ACC112 (cell line): ENCODE data around the gene DYNLRB1.
"Not testable (repeated sequence)": the region's sequence is repeated elsewhere in the genome, so short reads cannot be mapped to it uniquely, and the experiment has no call there.

ENCODE experiments used
- H2AFZ ChIP-seq: fragments of 200-600 bp; sonication (generic); one replicate; pipeline ENCODE4 v1.6.0; 2017; ENCODE audit warnings: antibody characterized with exemption, low read length; ENCODE audit not compliant: unreplicated experiment
- H3K27ac ChIP-seq: fragments of 200-600 bp; sonication (generic); 2 replicates; pipeline ENCODE4 v1.5.1; 2014; ENCODE audit warnings: low read depth, mild to moderate bottlenecking, antibody characterized with exemption, low read length, moderate library complexity
- H3K27me3 ChIP-seq: fragments of 200-600 bp; sonication (generic); 2 replicates; pipeline ENCODE4 v1.6.1; 2014; ENCODE audit warnings: mild to moderate bottlenecking, antibody characterized with exemption, low read length, moderate library complexity, mixed read lengths; ENCODE audit not compliant: insufficient read depth
- H3K36me3 ChIP-seq: fragments of 200-600 bp; sonication (generic); 2 replicates; pipeline ENCODE4 v1.6.1; 2016; ENCODE audit warnings: mild to moderate bottlenecking, antibody characterized with exemption, low read length, moderate library complexity, mixed read lengths; ENCODE audit not compliant: insufficient read depth
- H3K4me1 ChIP-seq: fragments of 200-600 bp; sonication (generic); one replicate; pipeline ENCODE4 v1.6.1; 2016; ENCODE audit warnings: low read length, mixed read lengths; ENCODE audit not compliant: insufficient read depth, unreplicated experiment, control insufficient read depth
- H3K4me3 ChIP-seq: fragments of 200-600 bp; sonication (generic); 2 replicates; pipeline ENCODE4 v1.5.1; 2014; ENCODE audit warnings: mild to moderate bottlenecking, low read depth, low read length
- H3K79me2 ChIP-seq: fragments of 200-600 bp; sonication (generic); one replicate; pipeline ENCODE4 v1.6.0; 2016; ENCODE audit warnings: low read length; ENCODE audit not compliant: control insufficient read depth, unreplicated experiment, insufficient read depth

DYNLRB1 gene

DNA sequence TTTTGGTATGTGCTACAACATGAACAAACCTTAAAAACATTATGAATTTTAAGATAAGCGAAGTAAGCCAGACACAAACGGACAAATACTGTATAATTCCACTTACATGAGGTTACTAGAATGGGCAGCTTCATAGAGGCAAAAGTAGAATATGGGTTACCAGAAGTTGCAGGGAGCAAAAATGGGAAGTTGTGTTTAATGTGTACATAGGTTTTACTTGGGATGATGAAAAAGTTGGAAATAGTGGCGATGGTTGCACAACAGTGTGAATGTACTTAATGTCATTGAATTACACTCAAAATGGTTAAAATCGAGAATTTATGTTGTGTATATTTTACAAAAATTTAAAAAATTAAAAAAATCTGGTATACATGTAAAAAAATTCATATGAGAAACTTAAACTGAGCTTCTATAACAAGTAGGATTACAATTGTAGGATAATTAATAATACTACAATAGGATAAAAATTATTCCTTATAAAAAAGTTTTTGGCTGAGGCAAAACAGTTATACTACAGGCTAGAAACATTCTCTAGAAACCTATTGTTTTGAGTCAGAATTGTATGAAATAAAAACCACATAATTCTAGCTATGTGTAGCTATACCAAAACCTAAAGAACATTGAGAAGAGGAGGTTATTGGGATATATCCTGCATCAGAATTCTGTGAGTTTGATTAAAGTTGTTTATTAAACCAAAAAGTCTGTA is 24.8 kb upstream of the DYNLRB1 start:
- peaks cover 46% of the 10 kb centered on the region for H3K36me3 ChIP-seq
- H3K79me2 ChIP-seq = peaks cover 3% of the 10 kb centered on the region
- no peaks in the 10 kb centered on the region for H3K4me1 ChIP-seq
- no peak overlapping the region for H3K27ac ChIP-seq
- no peak overlapping the region for H2AFZ ChIP-seq
- H3K4me3 ChIP-seq = no peak overlapping the region
- H3K27me3 ChIP-seq = no peaks in the 10 kb centered on the region

DNA sequence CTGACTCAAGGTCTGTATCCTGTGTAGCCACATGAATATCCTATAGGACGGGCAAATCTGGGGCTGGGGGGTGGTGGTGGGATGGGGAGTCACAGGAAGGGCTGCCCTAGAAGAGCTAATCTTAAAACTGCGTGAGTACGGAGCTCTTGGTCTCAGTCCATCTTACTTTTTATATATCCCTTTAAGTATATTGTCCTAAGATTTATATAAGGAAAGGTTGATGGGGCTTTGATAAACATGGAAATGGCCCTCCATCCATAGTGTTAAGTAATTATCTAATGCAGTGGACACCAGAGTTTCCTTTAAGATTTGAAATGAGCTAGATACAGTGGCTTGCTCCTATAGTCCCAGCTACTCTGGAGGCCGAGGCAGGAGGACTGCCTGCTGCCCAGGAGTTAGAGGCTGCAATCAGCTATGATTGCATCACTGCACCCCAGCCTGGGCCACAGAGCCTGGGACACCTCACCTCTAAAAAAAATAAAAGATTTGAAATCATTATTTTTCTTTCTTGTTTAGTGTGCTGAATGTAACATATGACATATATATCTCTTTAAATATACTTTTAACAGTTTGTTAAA is 24.2 kb upstream of the DYNLRB1 start:
- Histone ChIP-seq H2AFZ (no peak overlapping the region), H3K36me3 (peaks cover 46% of the 10 kb centered on the region), H3K4me1 (no peaks in the 10 kb centered on the region), H3K27ac (no peak overlapping the region), H3K79me2 (peaks cover 3% of the 10 kb centered on the region), H3K4me3 (no peak overlapping the region), H3K27me3 (no peaks in the 10 kb centered on the region)

DNA sequence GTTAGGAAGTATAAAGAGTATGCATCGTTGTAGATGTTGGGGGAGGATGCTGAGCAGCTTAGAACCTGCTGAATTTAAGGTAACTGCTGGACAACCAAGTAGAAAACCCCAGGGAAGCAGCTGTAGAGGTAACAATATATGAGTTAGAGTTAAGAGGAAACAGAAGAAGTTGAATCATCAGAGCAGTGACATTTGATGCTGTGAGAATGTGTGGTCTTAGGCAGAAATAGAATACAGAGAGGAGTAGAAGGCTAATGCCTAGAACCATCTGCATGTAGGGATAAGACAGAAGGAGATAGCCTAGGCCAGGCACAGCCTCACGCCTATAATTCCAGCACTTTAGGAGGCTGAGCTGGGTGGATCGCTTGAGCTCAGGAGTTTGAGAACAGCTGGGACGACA is 22.6 kb upstream of the DYNLRB1 start:
- no peaks in the 10 kb centered on the region for H3K4me1 ChIP-seq
- H3K36me3 ChIP-seq = peaks cover 54% of the 10 kb centered on the region
- H3K79me2 ChIP-seq = peaks cover 13% of the 10 kb centered on the region
- H2AFZ ChIP-seq = no peak overlapping the region
- no peaks in the 10 kb centered on the region for H3K27me3 ChIP-seq
- no peak overlapping the region for H3K27ac ChIP-seq
- H3K4me3 ChIP-seq = no peak overlapping the region

DNA sequence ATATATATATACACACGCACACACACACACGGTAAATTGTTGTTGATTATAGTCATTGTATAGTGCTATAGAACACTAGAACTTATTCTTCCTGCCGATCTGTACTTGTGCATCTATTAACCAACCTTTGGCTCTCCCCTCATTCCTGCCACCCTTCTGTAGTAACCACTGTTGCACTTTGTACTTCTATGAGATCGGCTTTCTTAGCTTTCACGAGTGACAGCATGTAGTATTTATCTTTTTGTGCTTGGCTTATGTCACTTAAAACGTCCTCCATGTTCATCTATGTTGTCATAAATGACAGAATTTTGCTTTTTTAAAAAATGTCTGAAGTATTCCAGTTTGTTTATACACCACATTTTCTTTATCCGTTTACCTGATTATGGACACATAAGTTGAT is 20.9 kb upstream of the DYNLRB1 start:
- H2AFZ ChIP-seq = no peak overlapping the region
- H3K27ac ChIP-seq = no peak overlapping the region
- no peaks in the 10 kb centered on the region for H3K27me3 ChIP-seq
- no peak overlapping the region for H3K4me3 ChIP-seq
- H3K36me3 ChIP-seq = peaks cover 56% of the 10 kb centered on the region
- H3K4me1 ChIP-seq = no peaks in the 10 kb centered on the region
- peaks cover 13% of the 10 kb centered on the region for H3K79me2 ChIP-seq

DNA sequence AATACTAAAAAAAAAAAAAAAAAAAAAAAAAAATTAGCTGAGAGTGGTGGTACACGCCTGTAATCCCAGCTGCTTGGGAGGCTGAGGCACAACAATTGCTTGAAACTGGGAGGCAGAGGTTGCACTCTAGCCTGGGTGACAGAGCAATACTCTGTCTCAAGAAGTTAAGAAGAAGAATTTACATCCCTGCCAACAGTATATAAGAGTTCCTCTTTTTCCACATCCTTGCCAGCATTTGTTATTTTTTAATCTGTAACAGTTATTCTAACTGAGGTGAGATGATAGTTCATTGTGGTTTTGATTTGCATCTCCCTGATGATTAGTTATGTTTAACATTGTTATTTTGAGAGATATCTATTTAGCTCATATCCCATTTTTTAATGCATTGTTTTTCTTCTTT is 20.3 kb upstream of the DYNLRB1 start:
- Histone ChIP-seq H2AFZ (no peak overlapping the region), H3K36me3 (peaks cover 56% of the 10 kb centered on the region), H3K4me3 (no peak overlapping the region), H3K27ac (no peak overlapping the region), H3K27me3 (no peaks in the 10 kb centered on the region), H3K4me1 (no peaks in the 10 kb centered on the region), H3K79me2 (peaks cover 18% of the 10 kb centered on the region)

DNA sequence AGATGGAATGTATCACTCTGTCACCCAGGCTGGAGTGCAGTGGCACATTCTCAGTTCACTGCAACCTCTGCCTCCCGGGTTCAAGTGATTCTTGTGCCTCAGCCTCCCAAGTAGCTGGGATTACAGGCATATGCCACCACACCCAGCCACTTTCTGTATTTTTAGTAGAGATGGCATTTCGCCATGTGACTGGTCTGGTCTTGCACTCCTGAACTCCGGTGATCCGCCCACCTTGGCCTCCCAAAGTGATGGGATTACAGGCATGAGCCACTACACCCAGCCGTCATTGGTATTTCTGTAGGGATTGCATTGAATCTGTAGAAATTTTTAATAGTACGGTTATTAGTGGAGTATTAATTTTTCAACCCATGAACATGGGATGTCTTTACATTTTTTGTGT is 18.6 kb upstream of the DYNLRB1 start:
- H3K27me3 ChIP-seq, H3K4me1 ChIP-seq, H3K4me3 ChIP-seq, H2AFZ ChIP-seq, H3K27ac ChIP-seq: not testable (repeated sequence)
- Histone ChIP-seq H3K36me3 (peaks cover 50% of the 10 kb centered on the region), H3K79me2 (peaks cover 18% of the 10 kb centered on the region)

DNA sequence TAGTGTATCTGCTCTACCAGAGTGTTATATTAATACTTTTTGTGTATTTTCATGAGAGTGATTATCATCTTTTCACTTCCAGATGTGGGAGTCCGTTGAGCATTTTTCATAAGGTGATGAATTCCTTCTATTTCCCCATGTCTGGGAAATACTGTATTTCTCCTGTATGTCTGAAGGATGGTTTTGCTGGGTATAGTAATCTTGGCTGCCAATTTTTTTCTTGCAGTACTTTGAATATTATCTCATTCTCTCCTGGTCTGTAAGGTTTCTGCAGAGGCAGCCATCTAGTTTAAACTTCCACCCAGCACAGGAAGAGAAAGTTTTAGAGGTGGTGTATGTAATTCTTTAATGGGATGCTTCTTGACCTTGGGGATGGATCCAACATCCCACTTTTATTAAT is 15.4 kb upstream of the DYNLRB1 start:
- H3K79me2 ChIP-seq = peaks cover 15% of the 10 kb centered on the region
- H3K4me3 ChIP-seq = no peak overlapping the region
- peaks cover 39% of the 10 kb centered on the region for H3K36me3 ChIP-seq
- H3K4me1 ChIP-seq = no peaks in the 10 kb centered on the region
- no peak overlapping the region for H2AFZ ChIP-seq
- no peak overlapping the region for H3K27ac ChIP-seq
- no peaks in the 10 kb centered on the region for H3K27me3 ChIP-seq

DNA sequence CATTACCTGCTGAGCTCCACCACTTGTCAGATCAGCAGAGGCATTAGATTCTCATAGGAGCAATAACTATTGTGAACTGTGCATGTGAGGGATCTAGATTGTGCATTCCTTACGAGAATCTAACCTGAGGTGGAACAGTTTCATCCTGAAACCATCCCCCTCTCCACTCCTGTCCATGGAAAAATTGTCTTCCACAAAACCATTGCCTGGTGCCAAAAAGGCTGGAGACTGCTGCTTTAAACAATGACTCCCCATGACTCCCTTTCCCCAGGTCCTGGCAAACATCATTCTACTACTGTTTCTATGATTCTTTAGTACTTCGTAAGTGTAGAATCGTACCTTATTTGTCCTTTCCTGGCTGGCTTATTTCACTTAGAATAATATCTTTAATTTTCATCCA is 9.7 kb upstream of the DYNLRB1 start:
- H3K4me1 ChIP-seq = no peaks in the 10 kb centered on the region
- no peaks in the 10 kb centered on the region for H3K79me2 ChIP-seq
- no peak overlapping the region for H3K27ac ChIP-seq
- H3K27me3 ChIP-seq = no peaks in the 10 kb centered on the region
- peaks cover 28% of the 10 kb centered on the region for H3K36me3 ChIP-seq
- no peak overlapping the region for H2AFZ ChIP-seq
- H3K4me3 ChIP-seq = no peak overlapping the region

DNA sequence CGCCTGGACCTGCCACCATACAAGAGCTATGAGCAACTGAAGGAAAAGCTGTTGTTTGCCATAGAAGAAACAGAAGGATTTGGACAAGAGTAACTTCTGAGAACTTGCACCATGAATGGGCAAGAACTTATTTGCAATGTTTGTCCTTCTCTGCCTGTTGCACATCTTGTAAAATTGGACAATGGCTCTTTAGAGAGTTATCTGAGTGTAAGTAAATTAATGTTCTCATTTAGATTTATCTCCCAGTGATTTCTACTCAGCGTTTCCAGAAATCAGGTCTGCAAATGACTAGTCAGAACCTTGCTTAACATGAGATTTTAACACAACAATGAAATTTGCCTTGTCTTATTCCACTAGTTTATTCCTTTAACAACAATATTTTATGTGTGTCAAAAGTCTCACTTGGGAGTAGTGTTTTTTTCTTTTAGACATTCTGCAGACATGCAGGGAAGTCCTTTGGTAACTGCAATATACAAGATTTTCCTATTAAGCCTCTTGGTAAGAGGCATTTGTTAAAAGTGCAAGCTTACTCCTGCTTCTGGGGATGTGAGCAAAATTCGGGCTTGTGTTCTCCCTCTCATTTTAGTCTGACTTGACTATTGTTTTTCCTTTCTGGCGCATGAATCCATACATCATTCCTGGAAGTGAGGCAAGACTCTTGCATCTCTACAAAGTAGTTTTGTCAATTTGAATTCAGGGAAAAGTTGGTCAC is 8.4 kb upstream of the DYNLRB1 start:
- Histone ChIP-seq H3K4me3 (no peak overlapping the region), H3K79me2 (no peaks in the 10 kb centered on the region), H3K27ac (no peak overlapping the region), H2AFZ (no peak overlapping the region), H3K4me1 (no peaks in the 10 kb centered on the region), H3K27me3 (no peaks in the 10 kb centered on the region), H3K36me3 (peaks cover 31% of the 10 kb centered on the region)

DNA sequence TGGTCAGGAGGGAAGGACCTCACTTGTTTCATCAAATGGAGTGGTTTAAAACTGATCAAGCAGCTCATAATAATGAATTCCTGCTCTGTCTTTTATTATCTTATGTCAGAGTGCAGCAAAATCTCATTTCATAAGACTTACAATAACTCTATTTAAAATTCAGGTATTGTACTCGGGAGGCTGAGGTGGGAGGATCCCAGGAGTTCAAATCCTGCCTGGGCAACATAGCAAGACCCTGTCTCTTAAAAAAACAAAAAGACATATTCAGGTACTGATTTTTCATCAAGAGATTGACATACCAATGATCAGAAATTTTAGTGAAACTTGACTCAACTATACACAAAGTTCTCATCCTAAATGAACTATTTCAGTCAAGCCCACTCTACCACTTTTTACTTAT is 5.6 kb upstream of the DYNLRB1 start:
- H3K79me2 ChIP-seq = no peaks in the 10 kb centered on the region
- H3K27ac ChIP-seq = no peak overlapping the region
- H3K4me3 ChIP-seq = no peak overlapping the region
- peaks cover 23% of the 10 kb centered on the region for H3K36me3 ChIP-seq
- peaks cover 7% of the 10 kb centered on the region for H3K4me1 ChIP-seq
- H2AFZ ChIP-seq = no peak overlapping the region
- H3K27me3 ChIP-seq = no peaks in the 10 kb centered on the region

DNA sequence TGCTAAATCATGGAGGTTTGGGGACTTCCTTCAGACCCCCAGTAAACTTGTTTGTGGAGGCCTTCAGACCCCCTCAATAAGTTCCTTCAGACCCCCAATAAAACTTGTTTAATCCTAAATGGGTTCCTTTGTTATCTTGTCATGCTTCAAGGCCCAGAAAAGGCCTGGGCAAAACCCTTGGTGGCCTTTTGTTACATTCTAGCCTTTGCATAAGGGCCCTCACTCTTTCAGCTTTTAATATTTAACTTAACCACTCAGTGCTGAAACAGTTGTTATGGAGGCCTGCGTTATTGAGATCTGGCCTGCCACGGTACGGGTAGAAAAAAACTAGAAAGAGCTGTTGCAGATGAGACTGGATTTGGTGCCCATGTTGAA is 4.3 kb upstream of the DYNLRB1 start:
- Histone ChIP-seq H3K4me3 (no peak overlapping the region), H3K79me2 (no peaks in the 10 kb centered on the region), H3K27me3 (no peaks in the 10 kb centered on the region), H3K27ac (no peak overlapping the region), H3K36me3 (peaks cover 12% of the 10 kb centered on the region), H3K4me1 (peaks cover 7% of the 10 kb centered on the region), H2AFZ (no peak overlapping the region)
